Fibroblast of villous mesenchyme (primary cell): ENCODE data around the gene ACVR2B. TPM values are rescaled to one million over a fixed set of nuclear protein-coding genes. Genes with fewer than 3 reads are reported as not detected.

Experiments
- DNase-seq: peaks from one replicate; pipeline ENCODE4 v3.0.0-alpha.2; 2010; ENCODE audit warnings: low read depth
- H3K4me3 ChIP-seq: 2 replicates; pipeline ENCODE4 v1.5.1; 2011; ENCODE audit warnings: low read depth, mild to moderate bottlenecking, low read length
- total RNA-seq: library from RNA; depleted of rRNA; stranded (reverse); fragments of >200 nt; gene quantifications from 2 replicates; pipeline ENCODE4 v1.2.3, GENCODE V29; 2012
- TF ChIP-seq, protein P1 (sequence below): IDR thresholded peaks from 2 replicates; pipeline ENCODE4 v1.5.1; 2012; ENCODE audit warnings: low read depth, mild to moderate bottlenecking, low read length; ENCODE audit not compliant: insufficient read depth

The ACVR2B gene
- total RNA-seq, 1 donor, result 1.3 TPM

DNA sequence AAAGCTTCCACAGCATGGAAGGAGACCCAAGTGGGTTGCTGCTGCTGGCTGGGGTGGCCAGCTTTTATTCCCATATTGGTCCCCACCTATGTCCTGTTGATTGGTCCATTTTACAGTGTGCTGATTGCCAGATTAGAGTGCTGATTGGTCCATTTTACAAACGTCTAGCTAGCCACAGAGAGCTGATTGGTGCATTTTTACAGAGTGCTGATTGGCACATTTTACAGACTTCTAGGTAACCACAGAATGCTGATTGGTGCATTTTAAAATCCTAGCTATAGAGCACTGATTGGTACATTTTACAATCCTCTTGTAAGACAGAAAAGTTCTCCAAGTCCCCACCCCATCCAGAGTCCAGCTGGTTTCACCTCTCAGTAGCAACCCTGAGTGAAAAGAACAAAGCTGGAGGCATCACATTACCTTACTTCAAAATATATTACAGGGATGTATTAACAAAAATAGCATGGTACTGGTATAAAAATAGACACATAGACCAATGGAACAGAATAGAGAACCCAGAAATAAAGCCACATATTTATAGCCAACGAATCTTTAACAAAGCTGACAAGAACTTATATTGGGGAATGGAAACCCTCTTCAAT, 7.5 kb upstream of the ACVR2B start:
- TF ChIP-seq, protein P1, sequence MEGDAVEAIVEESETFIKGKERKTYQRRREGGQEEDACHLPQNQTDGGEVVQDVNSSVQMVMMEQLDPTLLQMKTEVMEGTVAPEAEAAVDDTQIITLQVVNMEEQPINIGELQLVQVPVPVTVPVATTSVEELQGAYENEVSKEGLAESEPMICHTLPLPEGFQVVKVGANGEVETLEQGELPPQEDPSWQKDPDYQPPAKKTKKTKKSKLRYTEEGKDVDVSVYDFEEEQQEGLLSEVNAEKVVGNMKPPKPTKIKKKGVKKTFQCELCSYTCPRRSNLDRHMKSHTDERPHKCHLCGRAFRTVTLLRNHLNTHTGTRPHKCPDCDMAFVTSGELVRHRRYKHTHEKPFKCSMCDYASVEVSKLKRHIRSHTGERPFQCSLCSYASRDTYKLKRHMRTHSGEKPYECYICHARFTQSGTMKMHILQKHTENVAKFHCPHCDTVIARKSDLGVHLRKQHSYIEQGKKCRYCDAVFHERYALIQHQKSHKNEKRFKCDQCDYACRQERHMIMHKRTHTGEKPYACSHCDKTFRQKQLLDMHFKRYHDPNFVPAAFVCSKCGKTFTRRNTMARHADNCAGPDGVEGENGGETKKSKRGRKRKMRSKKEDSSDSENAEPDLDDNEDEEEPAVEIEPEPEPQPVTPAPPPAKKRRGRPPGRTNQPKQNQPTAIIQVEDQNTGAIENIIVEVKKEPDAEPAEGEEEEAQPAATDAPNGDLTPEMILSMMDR, result no peak
- no peak for DNase-seq
- H3K4me3 ChIP-seq, result no peak overlapping the region

GRCh38 chr3:38446812-38447211, 6.9 kb upstream of the ACVR2B start:
- no peak for DNase-seq
- TF ChIP-seq, protein P1, result no peak
- H3K4me3 ChIP-seq, result no peak overlapping the region

DNA sequence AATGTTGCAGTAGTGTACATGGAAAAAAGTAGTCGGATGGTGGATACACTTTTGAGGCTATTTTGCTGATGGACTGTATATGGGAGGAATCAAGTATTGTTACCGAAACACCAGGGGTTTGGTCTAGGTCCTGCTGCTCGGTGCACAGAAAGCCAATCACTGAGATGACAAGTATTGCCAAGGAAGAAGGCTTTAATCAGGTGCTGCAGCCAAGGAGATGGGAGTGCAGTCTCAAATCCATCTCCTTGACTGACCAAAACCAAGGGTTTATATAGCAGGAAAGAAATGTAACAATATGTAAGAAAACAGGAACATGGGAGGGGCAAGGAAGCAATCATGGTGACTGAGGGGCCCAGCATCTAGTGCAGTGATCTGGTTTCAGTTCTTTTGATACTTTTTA, 2.8 kb upstream of the ACVR2B start:
- DNase-seq, result no peak
- H3K4me3 ChIP-seq, result no peak overlapping the region
- TF ChIP-seq, protein P1, result no peak

- TF ChIP-seq, protein P1, result no peak
- DNase-seq, result no peak
- peak overlapping the region; percentile 76 for H3K4me3 ChIP-seq
Measured at GRCh38 chr3:38453913-38454177, 155 bp downstream of the ACVR2B start.

GRCh38 chr3:38454178-38454883, 641 bp downstream of the ACVR2B start:
- TF ChIP-seq, protein P1, result no peak
- H3K4me3 ChIP-seq, result peak overlapping the region; percentile 76
- peak; percentile 21 for DNase-seq

DNA sequence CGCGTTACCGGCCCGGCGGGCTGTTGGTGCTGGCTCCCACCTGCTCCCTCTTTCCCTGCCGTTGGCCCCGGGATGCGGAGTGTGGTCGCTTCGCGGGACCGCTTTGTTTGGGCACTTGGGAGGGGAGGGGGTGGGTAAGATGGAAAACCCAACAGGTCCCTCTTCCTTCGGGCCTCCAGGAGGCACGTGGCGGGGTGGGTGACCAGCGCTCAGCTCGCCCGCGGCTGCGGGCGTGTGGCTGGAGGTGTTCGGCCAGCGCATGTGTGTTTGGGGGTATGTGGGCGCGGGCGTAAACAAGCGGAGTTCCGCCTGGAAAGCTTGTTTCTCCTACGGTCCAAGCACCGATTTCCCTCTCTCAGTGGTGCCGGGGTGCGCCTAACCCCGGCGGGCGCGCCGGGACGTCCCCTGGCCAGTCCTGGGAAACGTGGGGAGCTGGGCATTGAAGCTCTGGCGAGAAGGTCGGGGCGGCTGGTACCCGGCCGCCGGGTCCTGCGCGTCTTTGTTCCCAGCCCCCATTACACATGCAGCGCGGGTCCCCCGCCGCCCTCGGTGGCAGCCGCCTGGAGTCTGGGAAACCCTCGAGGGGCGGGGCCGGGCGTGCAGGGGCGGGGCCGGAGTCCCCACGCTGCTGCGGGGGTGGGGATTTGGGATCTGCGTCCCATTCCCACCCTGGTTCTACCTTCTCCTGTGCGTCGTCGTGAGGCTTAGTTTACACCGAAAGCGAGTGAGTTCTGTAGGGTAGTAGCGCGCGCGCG, 1.4 kb downstream of the ACVR2B start:
- H3K4me3 ChIP-seq, result peak overlapping the region; percentile 76
- TF ChIP-seq, protein P1, result no peak
- DNase-seq, result peak; percentile 57
